Lower leg skin (tissue), 4 donors: ENCODE results near the gene CAPN10. TPM values are rescaled to one million over a fixed set of nuclear protein-coding genes. Genes with fewer than 3 reads are reported as not detected.

Experiments
- DNase-seq, 2 donors: peaks; one replicate each; pipeline ENCODE4 v3.0.0-alpha.2; 2019; ENCODE audit warnings: low spot score in 2 of 2
- H3K4me3 ChIP-seq: fragments of 200-600 bp; sonication (generic); 2 replicates; pipeline ENCODE4 v1.5.1; 2017; ENCODE audit warnings: mild to moderate bottlenecking, low read depth; ENCODE audit not compliant: poor library complexity, severe bottlenecking
- CTCF ChIP-seq, 3 donors: fragments of 450-650 bp; IDR thresholded peaks; one replicate each; pipeline ENCODE4 v1.5.1; 2016; ENCODE audit warnings: antibody characterized with exemption in 3 of 3, mild to moderate bottlenecking in 3 of 3, moderate library complexity in 2 of 3
- POLR2A ChIP-seq, 2 donors: fragments of 450-650 bp; IDR thresholded peaks; one replicate each; pipeline ENCODE4 v1.6.1; 2016 to 2017; ENCODE audit warnings: antibody characterized with exemption in 2 of 2, mild to moderate bottlenecking in 1 of 2, moderate library complexity in 1 of 2
- WGBS, 2 donors: methylation state at CpG; one replicate each; pipeline ENCODE4 v1.1.5; 2018; 5-methylcytosine and 5-hydroxymethylcytosine counted together
- intact Hi-C: fragments of 100-400 bp; cut with DNase I; formaldehyde crosslinking; loops from one replicate; pipeline ENCODE4 v1.15.0; 2023; ENCODE audit warnings: low total_unique reads
- total RNA-seq, 4 donors: library from RNA; depleted of rRNA; stranded (reverse); fragments of >200 nt; gene quantifications; one replicate each; pipeline ENCODE4 v1.1.0, GENCODE V29; 2016

CAPN10 gene
- total RNA-seq, 4 donors from 2014 or later, result 25.6 to 38.0 (median 28.4) TPM

- TF ChIP-seq POLR2A (IDR thresholded peaks at IDR 0.05), result no peak
- TF ChIP-seq CTCF (IDR thresholded peaks at IDR 0.05), result no peak
- intact Hi-C loops, result no loop called here
- DNase-seq, result peak in 1 of 2 donors; percentile 59
- 65 to 71% methylated on average over 24 of the region's 24 CpGs for WGBS, 2 donors
- no peak overlapping the region for H3K4me3 ChIP-seq
Measured at GRCh38 chr2:240624011-240624949, 37.7 kb downstream of the CAPN10 start.

DNA sequence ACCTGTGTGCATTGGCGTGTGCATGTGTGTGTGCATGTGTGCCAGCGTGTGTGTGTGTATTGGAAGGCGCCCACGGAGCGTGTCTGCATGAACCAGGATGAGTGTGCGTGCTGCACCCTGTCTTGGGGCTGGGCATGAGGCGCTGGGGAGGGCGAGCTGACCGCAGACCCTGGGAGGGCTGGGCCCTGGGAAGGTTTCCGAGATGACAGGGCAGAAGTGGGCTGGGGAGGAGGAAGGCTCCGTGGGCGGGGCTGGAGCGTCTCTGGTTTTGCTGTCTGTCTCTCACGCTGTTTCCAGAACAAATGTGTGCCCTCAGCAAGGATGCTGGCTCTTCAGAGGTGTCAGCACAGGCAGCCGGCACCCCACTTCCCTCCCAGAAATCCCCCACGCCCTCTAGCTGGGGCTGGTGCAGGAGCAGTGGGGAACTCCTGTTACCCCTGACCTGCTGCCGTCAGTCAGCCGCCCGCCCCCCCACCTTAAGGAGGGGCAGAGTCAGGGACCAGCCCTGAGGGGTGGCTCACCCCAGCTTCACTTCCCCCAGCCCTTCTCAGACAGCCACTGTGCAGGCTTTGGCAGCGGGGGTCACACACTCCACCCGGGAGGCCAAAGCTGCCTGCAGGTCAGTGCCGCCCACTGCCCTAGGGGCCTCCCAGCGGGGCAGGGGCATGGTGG is 38.6 kb downstream of the CAPN10 start, which contains the start of gene GPR35:
GPR35 (plus strand) TSS at position 531 of the 672 bp plus-strand sequence. CDS start 4,473 bp downstream, outside the sequence.
- TF ChIP-seq CTCF (IDR thresholded peaks at IDR 0.05) (no peak), POLR2A (IDR thresholded peaks at IDR 0.05) (no peak)
- H3K4me3 ChIP-seq, result no peak within 1 kb of the TSS
- 29 to 52% methylated on average over 14 to 19 of the region's 23 CpGs for WGBS, 2 donors
- DNase-seq, result peak in 1 of 2 donors; percentile 85
- intact Hi-C loops, result no loop called here

- intact Hi-C loops, result no loop called here
- WGBS, 2 donors, result 52 to 66% methylated on average over 13 to 21 of the region's 21 CpGs
- TF ChIP-seq CTCF (IDR thresholded peaks at IDR 0.05) (no peak), POLR2A (IDR thresholded peaks at IDR 0.05) (no peak)
Measured at GRCh38 chr2:240626531-240627300, 40.2 kb downstream of the CAPN10 start.

DNA sequence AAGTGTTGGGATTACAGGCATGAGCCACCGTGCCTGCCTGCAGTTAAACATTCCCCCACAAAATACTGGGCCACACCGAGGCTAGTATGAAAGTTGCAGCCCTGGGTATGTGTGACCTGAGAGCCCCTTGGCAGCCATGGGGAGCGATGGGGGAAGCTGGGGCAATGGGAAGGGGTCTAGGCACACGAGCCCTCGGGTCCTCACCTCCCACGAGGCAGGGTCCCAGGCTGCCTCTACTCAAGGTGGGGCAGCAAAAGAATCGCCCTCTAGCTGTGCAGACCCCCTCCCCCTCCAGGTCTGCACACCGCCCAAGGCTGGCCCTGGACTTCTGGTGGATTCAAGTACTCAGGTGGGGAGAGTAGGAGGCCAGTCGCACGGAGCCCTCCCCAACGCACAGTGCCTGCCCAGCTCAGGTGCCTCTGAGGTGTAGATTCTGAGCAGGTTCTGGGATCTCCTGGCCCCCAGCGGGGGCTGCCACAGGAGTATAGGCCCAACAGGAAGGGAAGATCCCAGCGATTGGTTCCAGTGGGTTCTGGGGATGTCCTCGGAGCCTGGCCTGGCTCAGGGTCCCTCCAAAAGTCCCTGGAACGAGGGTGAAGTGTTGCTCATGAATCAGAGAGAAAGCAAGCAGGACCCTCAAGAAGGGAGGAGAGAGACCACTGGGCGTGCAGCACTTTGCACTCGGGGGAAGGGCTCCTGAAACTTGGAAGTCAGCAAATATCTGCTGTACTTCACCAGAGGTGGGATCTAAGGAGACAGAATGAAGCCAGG is 41.4 kb downstream of the CAPN10 start:
- peak in 1 of 2 donors; percentile 58 for DNase-seq
- 87 to 90% methylated on average over 13 to 17 of the region's 17 CpGs for WGBS, 2 donors
- H3K4me3 ChIP-seq, result no peak overlapping the region
- intact Hi-C loops, result no loop called here
- no peak for TF ChIP-seq CTCF (IDR thresholded peaks at IDR 0.05)
- TF ChIP-seq POLR2A (IDR thresholded peaks at IDR 0.05), result no peak

More at GRCh38 chr2:240626531-240627300, 40.2 kb downstream of the CAPN10 start:
- H3K4me3 ChIP-seq, result no peak overlapping the region
- DNase-seq, result peak in 1 of 2 donors; percentile 76

DNA sequence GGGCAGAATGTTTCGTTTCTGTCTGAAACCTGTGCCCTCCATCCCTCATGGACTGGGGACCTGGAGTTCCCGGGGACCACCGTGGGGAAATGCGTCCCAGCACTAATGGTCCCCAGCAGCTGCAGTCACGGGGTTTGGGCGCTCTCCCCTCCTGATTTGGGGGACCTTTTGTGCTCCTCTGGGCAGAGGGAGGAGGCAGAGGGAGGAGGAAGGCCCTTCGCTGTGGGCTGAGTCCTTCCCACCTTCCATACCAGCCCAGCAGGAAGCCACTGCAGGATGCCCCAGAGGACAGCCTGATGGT is 41.9 kb downstream of the CAPN10 start:
- 83 to 87% methylated on average over 7 of the region's 7 CpGs for whole genome bisulfite sequencing, 2 donors
- no peak overlapping the region for H3K4me3 ChIP-seq
- TF ChIP-seq POLR2A (IDR thresholded peaks at IDR 0.05) (no peak), CTCF (IDR thresholded peaks at IDR 0.05) (no peak)
- intact Hi-C loops, result no loop called here
- peak in 1 of 2 donors; percentile 65 for DNase-seq
